Stimulated activated CD8-positive, alpha-beta memory T cell treated with anti-CD3 and anti-CD28 coated beads, Interleukin-7, amount 100 ng/mL, for 48 hours (primary cell): ENCODE results near the gene CDC45.

Experiments used
- DNase-seq, 2 donors: peaks; one replicate each; pipeline ENCODE4 v3.0.0-alpha.2; 2020; ENCODE audit warnings: low read depth in 1 of 2; ENCODE audit errors: extremely low read depth in 1 of 2

Gene CDC45

GRCh38 chr22:19510919-19511341 lies 31.2 kb downstream of the CDC45 start:
- DNase-seq = no peak

- DNase-seq = no peak
Measured at GRCh38 chr22:19513823-19514222, 34.1 kb downstream of the CDC45 start.

GRCh38 chr22:19514831-19515565 lies 35.3 kb downstream of the CDC45 start:
- no peak for DNase-seq

GRCh38 chr22:19515654-19516377 lies 36.1 kb downstream of the CDC45 start:
- DNase-seq = no peak

- no peak for DNase-seq
Measured at GRCh38 chr22:19516378-19517170, 36.9 kb downstream of the CDC45 start.

GRCh38 chr22:19517171-19517500 lies 37.4 kb downstream of the CDC45 start:
- no peak for DNase-seq

- no peak for DNase-seq
Measured at GRCh38 chr22:19517919-19518611, 38.3 kb downstream of the CDC45 start.

- DNase-seq = no peak
Measured at GRCh38 chr22:19518635-19519034, 38.9 kb downstream of the CDC45 start.

- no peak for DNase-seq
Measured at GRCh38 chr22:19519041-19519926, 39.6 kb downstream of the CDC45 start.

- no peak for DNase-seq
Measured at GRCh38 chr22:19520007-19520406, 40.3 kb downstream of the CDC45 start.

GRCh38 chr22:19520566-19521305 lies 41.0 kb downstream of the CDC45 start:
- DNase-seq = no peak

- no peak for DNase-seq
Measured at GRCh38 chr22:19522190-19522880, 42.6 kb downstream of the CDC45 start.

- DNase-seq = no peak
Measured at GRCh38 chr22:19522881-19523239, 43.1 kb downstream of the CDC45 start.

GRCh38 chr22:19523240-19524169 lies 43.8 kb downstream of the CDC45 start:
- no peak for DNase-seq

- DNase-seq = peak in 1 of 2 donors; percentile 14
Measured at GRCh38 chr22:19524170-19525115, 44.7 kb downstream of the CDC45 start, which contains the start of gene CLDN5. Gene CLDN5, minus strand, starts transcription at chr22:19524410. Its CDS starts 155 bp downstream, at chr22:19524255.

GRCh38 chr22:19525116-19525660 lies 45.5 kb downstream of the CDC45 start:
- no peak for DNase-seq
